Astrocyte (in vitro differentiated cells and primary cell): ENCODE measurements around the gene MBNL2. TPM values are rescaled to one million over a fixed set of nuclear protein-coding genes. Genes with fewer than 3 reads are reported as not detected.
A peak's percentile ranks its signal among the peaks of the same experiment; 100 is the strongest.

ENCODE experiments used
- DNase-seq: peaks from one replicate; pipeline ENCODE4 v3.0.0-alpha.2; 2010; ENCODE audit warnings: low read depth
- FAIRE-seq: peaks from 2 replicates; lab custom pipeline; 2011; peaks lifted over from hg19 to GRCh38; lab: Jason Lieb, UNC
- H2AFZ ChIP-seq: 2 replicates; pipeline ENCODE4 v1.6.0; 2012; ENCODE audit warnings: low read depth, low read length, inconsistent platforms
- H3K27ac ChIP-seq: 2 replicates; pipeline ENCODE4 v1.5.1; 2011; ENCODE audit warnings: low read depth, low read length, inconsistent platforms
- H3K27me3 ChIP-seq: 2 replicates; pipeline ENCODE4 v1.6.0; 2011; ENCODE audit warnings: low read length, inconsistent platforms; ENCODE audit not compliant: insufficient read depth
- H3K36me3 ChIP-seq: 2 replicates; pipeline ENCODE4 v1.5.1; 2011; ENCODE audit warnings: low read length, inconsistent platforms; ENCODE audit not compliant: insufficient read depth
- H3K4me1 ChIP-seq: 2 replicates; pipeline ENCODE4 v1.5.1; 2011; ENCODE audit warnings: low read length, inconsistent platforms; ENCODE audit not compliant: insufficient read depth
- H3K4me2 ChIP-seq: 2 replicates; pipeline ENCODE4 v1.6.0; 2012; ENCODE audit warnings: low read length, inconsistent platforms
- H3K4me3 ChIP-seq: 2 replicates; pipeline ENCODE4 v1.5.1; 2011; ENCODE audit warnings: low read depth, mild to moderate bottlenecking, low read length, inconsistent platforms; ENCODE audit not compliant: insufficient read depth
- H3K79me2 ChIP-seq: 2 replicates; pipeline ENCODE4 v1.6.0; 2012; ENCODE audit warnings: mild to moderate bottlenecking, low read length, inconsistent platforms; ENCODE audit not compliant: insufficient read depth
- H3K9ac ChIP-seq: 2 replicates; pipeline ENCODE4 v1.6.0; 2012; ENCODE audit warnings: mild to moderate bottlenecking, low read length, inconsistent platforms
- H3K9me3 ChIP-seq: 2 replicates; pipeline ENCODE4 v1.5.1; 2012; ENCODE audit warnings: low read depth, mild to moderate bottlenecking, low read length, inconsistent platforms; ENCODE audit not compliant: insufficient read depth
- H4K20me1 ChIP-seq: 2 replicates; pipeline ENCODE4 v1.6.0; 2012; ENCODE audit warnings: low read length, inconsistent platforms; ENCODE audit not compliant: insufficient read depth
- H3K27ac Mint-ChIP-seq: one replicate; pipeline ENCODE4 v1.8.0; 2021; ENCODE audit warnings: mild to moderate bottlenecking, mixed read lengths; ENCODE audit not compliant: unreplicated experiment
- H3K27me3 Mint-ChIP-seq: one replicate; pipeline ENCODE4 v1.8.0; 2021; ENCODE audit warnings: low read depth, mixed read lengths; ENCODE audit not compliant: unreplicated experiment
- H3K36me3 Mint-ChIP-seq: one replicate; pipeline ENCODE4 v1.8.0; 2021; ENCODE audit warnings: low read depth, mixed read lengths; ENCODE audit not compliant: unreplicated experiment
- H3K4me1 Mint-ChIP-seq: one replicate; pipeline ENCODE4 v1.8.0; 2021; ENCODE audit warnings: low read depth, mixed read lengths; ENCODE audit not compliant: unreplicated experiment
- H3K4me3 Mint-ChIP-seq: one replicate; pipeline ENCODE4 v1.8.0; 2021; ENCODE audit warnings: mild to moderate bottlenecking, moderate library complexity, mixed read lengths; ENCODE audit not compliant: unreplicated experiment
- H3K9me3 Mint-ChIP-seq: one replicate; pipeline ENCODE4 v1.8.0; 2021; ENCODE audit warnings: mild to moderate bottlenecking, mixed read lengths; ENCODE audit not compliant: unreplicated experiment
- CTCF ChIP-seq: IDR thresholded peaks from 2 replicates; pipeline ENCODE4 v1.5.1; 2011; ENCODE audit warnings: low read depth, mild to moderate bottlenecking, inconsistent platforms, low read length, moderate library complexity; ENCODE audit not compliant: insufficient read depth
- EZH2 ChIP-seq: IDR thresholded peaks from 2 replicates; pipeline ENCODE4 v1.6.1; 2012; ENCODE audit warnings: mild to moderate bottlenecking, low read length, inconsistent platforms; ENCODE audit not compliant: insufficient read depth
- total RNA-seq: library from RNA; stranded (reverse); gene quantifications from 2 replicates; pipeline ENCODE4 v1.2.1, GENCODE V29; 2021

Gene MBNL2
- total RNA-seq, 1 donor from 2014 or later, result 66.5 TPM

GRCh38 chr13:97422118-97423054 is 200.3 kb downstream of the MBNL2 start:
- no peak for FAIRE-seq
- Histone ChIP-seq H2AFZ (no peak overlapping the region), H3K4me1 (no peaks in the 10 kb centered on the region), H3K4me2 (no peak overlapping the region), H3K9me3 (no peaks in the 10 kb centered on the region), H3K36me3 (no peaks in the 10 kb centered on the region), H4K20me1 (no peaks in the 10 kb centered on the region), H3K4me3 (no peak overlapping the region), H3K27me3 (no peaks in the 10 kb centered on the region), H3K9ac (no peak overlapping the region), H3K27ac (no peak overlapping the region), H3K79me2 (no peaks in the 10 kb centered on the region)
- H3K27me3 Mint-ChIP-seq, result no peaks in the 10 kb centered on the region
- no peak for TF ChIP-seq CTCF
- TF ChIP-seq EZH2, result no peak
- no peak overlapping the region for H3K4me3 Mint-ChIP-seq
- H3K27ac Mint-ChIP-seq, result no peak overlapping the region
- no peaks in the 10 kb centered on the region for H3K4me1 Mint-ChIP-seq
- no peaks in the 10 kb centered on the region for H3K36me3 Mint-ChIP-seq
- DNase-seq, result peak; percentile 63
- H3K9me3 Mint-ChIP-seq, result peaks cover 1% of the 10 kb centered on the region

GRCh38 chr13:97423300-97424045 is 201.3 kb downstream of the MBNL2 start:
- H3K27me3 ChIP-seq, result no peaks in the 10 kb centered on the region
- Mint-ChIP-seq H3K27me3 (no peaks in the 10 kb centered on the region), H3K36me3 (no peaks in the 10 kb centered on the region), H3K4me3 (no peak overlapping the region), H3K4me1 (peaks cover under 1% of the 10 kb centered on the region), H3K27ac (no peak overlapping the region), H3K9me3 (peaks cover 1% of the 10 kb centered on the region)
- H3K79me2 ChIP-seq, result no peaks in the 10 kb centered on the region
- no peaks in the 10 kb centered on the region for H4K20me1 ChIP-seq
- H3K4me1 ChIP-seq, result no peaks in the 10 kb centered on the region
- H3K9me3 ChIP-seq, result no peaks in the 10 kb centered on the region
- FAIRE-seq (no peak), DNase-seq (no peak)
- H3K27ac ChIP-seq, result no peak overlapping the region
- no peak overlapping the region for H3K4me3 ChIP-seq
- H3K36me3 ChIP-seq, result no peaks in the 10 kb centered on the region
- H3K4me2 ChIP-seq, result no peak overlapping the region
- TF ChIP-seq EZH2, result no peak
- TF ChIP-seq CTCF, result no peak
- no peak overlapping the region for H3K9ac ChIP-seq
- H2AFZ ChIP-seq, result no peak overlapping the region
